Karpas-422 (cell line): Measurements from ENCODE around the gene TRIM46. TPM values are rescaled to one million over a fixed set of nuclear protein-coding genes. Genes with fewer than 3 reads are reported as not detected.

Experiments used
- DNase-seq: peaks from one replicate; pipeline ENCODE4 v3.0.0-alpha.2; 2015
- H2AFZ ChIP-seq: fragments of 200-600 bp; sonication (generic); 2 replicates; pipeline ENCODE4 v1.6.1; 2014; ENCODE audit warnings: antibody characterized with exemption, low read length, mixed read lengths
- H3K27ac ChIP-seq: fragments of 200-600 bp; sonication (generic); 2 replicates; pipeline ENCODE4 v1.5.1; 2014; ENCODE audit warnings: mild to moderate bottlenecking, low read length, moderate library complexity
- H3K27me3 ChIP-seq: fragments of 200-600 bp; sonication (generic); 2 replicates; pipeline ENCODE4 v1.6.1; 2014; ENCODE audit warnings: low read length, mixed read lengths
- H3K36me3 ChIP-seq: fragments of 200-600 bp; sonication (generic); 2 replicates; pipeline ENCODE4 v1.6.1; 2014; ENCODE audit warnings: low read length, mixed read lengths; ENCODE audit not compliant: insufficient read depth
- H3K4me1 ChIP-seq: fragments of 200-600 bp; sonication (generic); 2 replicates; pipeline ENCODE4 v1.6.1; 2014; ENCODE audit warnings: mild to moderate bottlenecking, low read length, mixed read lengths
- H3K4me2 ChIP-seq: fragments of 200-600 bp; sonication (generic); 2 replicates; pipeline ENCODE4 v1.6.1; 2014; ENCODE audit warnings: low read length, low read depth, mild to moderate bottlenecking; ENCODE audit not compliant: poor library complexity, severe bottlenecking
- H3K4me3 ChIP-seq: fragments of 200-600 bp; sonication (generic); 2 replicates; pipeline ENCODE4 v1.5.1; 2014; ENCODE audit warnings: mild to moderate bottlenecking, antibody characterized with exemption, low read length, mixed read lengths
- H3K79me2 ChIP-seq: fragments of 200-600 bp; sonication (generic); 2 replicates; pipeline ENCODE4 v1.6.1; 2014; ENCODE audit warnings: mild to moderate bottlenecking, low read length, mixed read lengths
- H3K9ac ChIP-seq: fragments of 200-600 bp; sonication (generic); 2 replicates; pipeline ENCODE4 v1.6.0; 2014; ENCODE audit warnings: low read length
- H3K9me2 ChIP-seq: fragments of 200-600 bp; sonication (generic), shearing (Covaris generic); replicated peaks from 2 replicates; pipeline ENCODE4 v1.6.0; 2014; ENCODE audit warnings: mild to moderate bottlenecking, low read length, moderate library complexity; ENCODE audit not compliant: insufficient read depth
- H3K9me3 ChIP-seq: fragments of 300-700, 200-600 bp; sonication (generic); 2 replicates; pipeline ENCODE4 v1.6.1; 2014; ENCODE audit warnings: low read length, mixed read lengths
- H4K20me1 ChIP-seq: fragments of 200-600 bp; sonication (generic); 2 replicates; pipeline ENCODE4 v1.6.1; 2014; ENCODE audit warnings: mild to moderate bottlenecking, antibody characterized with exemption, low read length, low read depth; ENCODE audit not compliant: insufficient read depth
- total RNA-seq: library from RNA; depleted of rRNA; stranded (reverse); fragments of >200 nt; shearing (Covaris generic); gene quantifications from 2 replicates; pipeline ENCODE4 v1.2.3, GENCODE V29; 2014; ENCODE audit warnings: low replicate concordance

TRIM46 gene
- total RNA-seq, 1 experiment from 2014 or later: 5.1 TPM

DNA sequence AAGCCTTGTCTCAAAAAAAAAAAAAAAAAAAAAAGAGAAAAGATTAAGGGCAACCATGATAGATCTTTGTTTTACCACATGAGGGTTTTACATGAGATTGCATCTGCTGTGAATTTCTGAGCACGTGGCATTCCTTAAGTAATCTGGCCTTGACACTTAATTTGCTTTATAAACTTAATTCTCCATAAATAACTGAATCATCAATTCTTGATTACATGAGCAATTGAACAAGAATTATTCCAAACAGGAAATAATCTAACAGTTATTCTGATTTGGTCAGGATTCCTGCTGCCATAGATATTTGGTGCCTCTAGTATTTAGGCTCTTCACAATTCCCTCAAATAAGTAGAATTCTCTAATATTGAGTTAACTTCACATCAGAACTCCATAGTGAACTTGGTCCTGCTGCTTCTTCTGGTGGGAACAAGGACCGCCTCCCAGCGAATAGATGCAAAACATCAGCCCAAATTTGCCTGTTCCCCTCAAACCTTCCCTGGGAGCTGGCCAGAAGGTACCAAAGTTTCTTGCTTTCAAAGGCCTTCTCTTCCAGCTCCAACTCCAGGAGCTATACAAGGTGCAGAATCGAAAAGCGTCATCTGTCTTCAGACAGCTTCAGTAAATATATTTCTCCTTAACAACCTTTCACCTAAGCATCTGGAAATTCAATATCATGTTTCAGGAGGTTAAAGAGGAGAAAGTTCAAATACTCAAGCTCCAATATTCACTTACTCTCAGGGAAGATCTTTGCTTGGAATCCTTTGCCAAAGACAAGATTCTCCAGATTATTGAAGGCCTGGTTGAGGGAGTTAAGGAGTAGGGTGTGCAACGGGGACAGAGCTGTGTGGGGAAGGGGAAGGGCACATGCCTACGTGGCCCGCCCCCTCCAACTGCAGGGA, 1.6 kb upstream of the TRIM46 start:
- peak; percentile 41 for DNase-seq
- Histone ChIP-seq H3K27ac (peak overlapping the region; percentile 85), H3K4me2 (peak overlapping the region; percentile 97), H3K36me3 (peaks cover 12% of the 10 kb centered on the region; the same call in 1 of the 2 replicates), H3K9me2 (no peaks in the 10 kb centered on the region), H4K20me1 (no peaks in the 10 kb centered on the region), H3K9me3 (no peaks in the 10 kb centered on the region), H3K4me3 (peak overlapping the region; percentile 77), H3K79me2 (peaks cover 24% of the 10 kb centered on the region), H3K4me1 (peaks cover 54% of the 10 kb centered on the region), H3K27me3 (no peaks in the 10 kb centered on the region), H2AFZ (no peak overlapping the region), H3K9ac (peak overlapping the region; percentile 95)

DNA sequence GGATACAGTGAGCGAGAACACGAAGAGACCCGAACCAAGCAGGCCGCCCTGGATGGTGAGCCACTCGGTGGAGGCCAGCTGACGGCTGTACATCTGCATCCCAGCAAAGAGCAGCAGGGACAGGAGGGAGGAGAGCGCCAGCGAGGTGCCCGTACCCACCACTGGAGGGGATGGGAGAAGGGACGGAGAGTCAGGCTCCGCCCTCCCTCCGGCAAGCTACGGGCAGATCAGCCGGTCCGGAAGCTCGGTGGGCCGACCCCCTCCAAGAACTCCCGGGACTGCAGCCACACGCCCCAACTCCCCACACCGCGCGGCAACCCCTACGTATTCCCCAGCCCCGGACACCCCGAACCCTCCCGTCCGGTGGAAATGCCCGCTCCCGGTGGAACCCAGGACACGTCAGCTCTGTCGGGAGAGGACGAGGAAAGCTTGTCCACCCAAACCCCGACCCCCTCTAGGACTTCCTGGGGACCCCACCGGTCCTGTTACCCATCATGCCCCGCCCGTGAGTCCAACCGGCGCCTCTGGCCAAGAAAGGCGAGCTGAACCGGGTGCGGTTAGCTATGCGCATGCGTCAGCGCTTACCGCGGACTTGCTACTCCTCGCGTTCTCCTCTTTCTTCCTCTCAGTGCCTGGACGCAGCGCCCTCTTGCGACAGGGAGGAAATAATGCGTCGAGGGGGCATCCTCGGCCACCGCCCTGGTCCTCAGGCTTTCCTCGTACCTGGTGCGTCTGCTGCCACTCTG, 744 bp upstream of the TRIM46 start, which contains the start of gene KRTCAP2:
Gene KRTCAP2, minus strand, starts transcription at position 573 of the 746 bp plus-strand sequence. Its CDS starts 80 bp downstream, at position 493.
- Histone ChIP-seq H3K36me3 (peaks cover 19% of the 10 kb centered on the region; the same call in 1 of the 2 replicates), H3K79me2 (peaks cover 24% of the 10 kb centered on the region), H2AFZ (peak within 1 kb of the TSS; percentile 69; the same call in 1 of the 2 replicates), H3K9ac (peak within 1 kb of the TSS; percentile 95), H3K9me3 (no peaks in the 10 kb centered on the region), H3K9me2 (no peaks in the 10 kb centered on the region), H3K4me2 (peak within 1 kb of the TSS; percentile 97), H3K27me3 (no peaks in the 10 kb centered on the region), H3K27ac (peak within 1 kb of the TSS; percentile 85), H4K20me1 (no peaks in the 10 kb centered on the region), H3K4me1 (peaks cover 48% of the 10 kb centered on the region), H3K4me3 (peak within 1 kb of the TSS; percentile 77)
- peak; percentile 98 for DNase-seq

- Histone ChIP-seq H3K79me2 (peaks cover 24% of the 10 kb centered on the region), H4K20me1 (no peaks in the 10 kb centered on the region), H3K27ac (peak overlapping the region; percentile 85), H3K4me1 (peaks cover 48% of the 10 kb centered on the region), H3K9ac (peak overlapping the region; percentile 95), H3K9me2 (no peaks in the 10 kb centered on the region), H3K27me3 (no peaks in the 10 kb centered on the region), H3K4me3 (peak overlapping the region; percentile 77), H3K9me3 (no peaks in the 10 kb centered on the region), H2AFZ (peak overlapping the region; percentile 22; the same call in 1 of the 2 replicates), H3K4me2 (peak overlapping the region; percentile 97), H3K36me3 (peaks cover 19% of the 10 kb centered on the region; the same call in 1 of the 2 replicates)
- peak; percentile 83 for DNase-seq
These were observed 953 bp downstream of the TRIM46 start for GRCh38 chr1:155174324-155175280.

- Histone ChIP-seq H3K9ac (peak overlapping the region; percentile 95), H3K9me2 (no peaks in the 10 kb centered on the region), H3K79me2 (peaks cover 24% of the 10 kb centered on the region), H3K4me2 (peak overlapping the region; percentile 97), H2AFZ (no peak overlapping the region), H3K4me1 (peaks cover 48% of the 10 kb centered on the region), H3K4me3 (peak overlapping the region; percentile 77; the same call in 1 of the 2 replicates), H3K27ac (0 out of 2 replicates have a peak overlapping the region, but pooled peaks have one; percentile 85), H3K36me3 (peaks cover 18% of the 10 kb centered on the region), H3K9me3 (no peaks in the 10 kb centered on the region), H3K27me3 (no peaks in the 10 kb centered on the region), H4K20me1 (no peaks in the 10 kb centered on the region)
- DNase-seq: peak; percentile 51
These were observed 1.8 kb downstream of the TRIM46 start for GRCh38 chr1:155175281-155175926.

DNA sequence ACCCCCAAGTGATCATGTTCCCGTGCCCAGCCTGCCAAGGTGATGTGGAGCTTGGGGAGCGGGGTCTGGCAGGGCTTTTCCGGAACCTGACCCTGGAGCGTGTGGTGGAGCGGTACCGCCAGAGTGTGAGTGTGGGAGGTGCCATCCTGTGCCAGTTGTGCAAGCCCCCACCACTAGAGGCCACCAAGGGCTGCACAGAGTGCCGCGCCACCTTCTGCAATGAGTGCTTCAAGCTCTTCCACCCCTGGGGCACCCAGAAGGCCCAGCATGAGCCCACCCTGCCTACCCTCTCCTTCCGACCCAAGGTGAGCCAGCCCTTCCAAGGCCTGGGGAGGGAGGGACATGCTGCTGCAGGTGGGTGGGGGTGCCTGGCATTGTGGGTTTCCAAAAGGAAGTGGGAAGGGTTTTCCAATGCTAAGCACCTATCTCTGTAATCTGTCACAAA, 2.3 kb downstream of the TRIM46 start:
- H4K20me1 ChIP-seq: no peaks in the 10 kb centered on the region
- peak; percentile 80 for DNase-seq
- peak overlapping the region; percentile 97 for H3K4me2 ChIP-seq
- H3K36me3 ChIP-seq: peaks cover 16% of the 10 kb centered on the region
- H3K27me3 ChIP-seq: no peaks in the 10 kb centered on the region
- H3K9me2 ChIP-seq: no peaks in the 10 kb centered on the region
- H3K79me2 ChIP-seq: peaks cover 24% of the 10 kb centered on the region
- peaks cover 48% of the 10 kb centered on the region for H3K4me1 ChIP-seq
- H3K9ac ChIP-seq: peak overlapping the region; percentile 14
- peak overlapping the region; percentile 59 for H3K27ac ChIP-seq
- no peak overlapping the region for H2AFZ ChIP-seq
- no peak overlapping the region; the same call in 1 of the 2 replicates for H3K4me3 ChIP-seq
- H3K9me3 ChIP-seq: no peaks in the 10 kb centered on the region

DNA sequence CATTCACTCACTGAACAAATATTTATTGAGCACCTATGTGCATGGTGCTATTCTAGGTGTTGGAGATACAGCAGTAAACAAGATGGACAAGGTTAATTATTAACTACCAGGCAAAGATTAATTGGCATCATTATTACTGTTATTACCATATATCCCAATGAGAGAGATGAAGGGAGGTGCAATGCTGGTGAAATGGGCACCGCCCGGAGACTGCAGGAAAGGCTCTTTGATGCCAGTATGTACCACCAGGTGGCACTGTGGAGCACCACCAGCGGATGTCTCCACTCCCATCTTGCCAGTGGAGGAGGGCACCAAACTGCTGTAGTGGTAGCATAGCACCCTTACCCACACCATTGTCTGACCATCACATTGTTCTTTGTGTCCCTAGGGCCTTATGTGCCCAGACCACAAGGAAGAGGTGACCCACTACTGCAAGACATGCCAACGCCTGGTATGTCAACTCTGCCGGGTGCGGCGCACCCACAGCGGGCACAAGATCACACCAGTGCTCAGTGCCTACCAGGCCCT, 3.0 kb downstream of the TRIM46 start:
- Histone ChIP-seq H3K4me1 (peaks cover 45% of the 10 kb centered on the region), H3K4me3 (no peak overlapping the region), H3K36me3 (peaks cover 20% of the 10 kb centered on the region), H3K4me2 (no peak overlapping the region), H2AFZ (no peak overlapping the region), H3K27ac (peak overlapping the region; percentile 59; the same call in 1 of the 2 replicates), H3K9ac (peak overlapping the region; percentile 37; the same call in 1 of the 2 replicates), H3K79me2 (peaks cover 20% of the 10 kb centered on the region), H3K9me3 (no peaks in the 10 kb centered on the region), H4K20me1 (no peaks in the 10 kb centered on the region), H3K27me3 (no peaks in the 10 kb centered on the region), H3K9me2 (no peaks in the 10 kb centered on the region)
- peak; percentile 95 for DNase-seq
